GM13977 (cell line): ENCODE results near the gene BRINP1.

Experiments used
- DNase-seq: peaks from one replicate; pipeline ENCODE4 v3.0.0; 2012; ENCODE audit warnings: low spot score
- in situ Hi-C: fragments of 300-500 bp; cut with MboI; formaldehyde crosslinking; loops from one replicate; pipeline ENCODE4 v1.12.0; 2022; ENCODE audit warnings: low sequenced_read_pairs, low pct_unique_long_range_greater_than_20kb, mixed read lengths, inconsistent platforms; ENCODE audit not compliant: unreplicated experiment
- TF ChIP-seq, protein P1 (sequence below): IDR thresholded peaks from 2 replicates; pipeline ENCODE4 v1.5.1; 2012; ENCODE audit warnings: mild to moderate bottlenecking, control low read depth; ENCODE audit not compliant: insufficient read depth; ENCODE audit errors: extremely low read depth, missing control alignments

BRINP1 gene

DNA sequence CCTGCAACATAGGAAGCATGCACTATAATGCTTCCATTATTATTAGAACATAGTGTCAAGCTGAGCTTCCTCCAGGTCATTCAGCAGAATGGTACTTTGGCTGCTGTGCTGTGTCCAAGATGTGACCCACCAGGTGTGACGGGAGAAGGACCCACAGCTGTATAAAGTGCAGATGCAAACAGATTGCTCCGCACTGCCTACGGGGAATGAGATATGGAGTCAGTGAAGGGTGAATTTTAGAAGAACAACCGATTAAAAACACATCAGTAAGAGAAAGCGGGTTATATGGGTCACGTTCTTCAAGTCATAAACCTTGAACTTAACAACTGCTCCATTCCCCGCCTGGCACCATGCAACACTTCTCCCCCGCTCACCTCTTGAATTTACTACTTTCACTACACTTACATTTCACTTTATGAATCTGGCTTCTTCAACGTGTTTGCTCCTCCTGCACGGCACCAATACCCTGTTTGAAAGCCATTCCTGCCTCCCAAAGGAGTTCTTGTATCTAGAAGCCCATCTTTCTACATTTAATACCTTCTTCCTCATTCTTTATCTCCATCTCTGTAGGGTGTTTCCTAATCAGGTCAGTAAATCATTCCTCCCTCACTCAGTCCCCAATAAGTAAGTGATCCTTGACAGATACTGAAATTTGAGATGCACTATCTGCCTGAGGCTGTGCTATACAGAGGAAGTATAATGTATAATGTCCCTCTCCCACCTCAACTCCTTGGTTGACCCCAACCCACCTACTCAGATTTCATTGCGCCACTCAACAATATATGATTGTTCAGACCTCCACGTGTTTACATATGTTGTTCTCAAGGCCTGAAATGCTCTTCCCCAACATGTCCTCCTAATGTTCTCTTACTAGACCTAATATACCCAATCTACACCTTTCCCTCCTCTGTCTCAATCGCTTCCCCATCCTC is 25.9 kb downstream of the BRINP1 start:
- TF ChIP-seq, protein P1, sequence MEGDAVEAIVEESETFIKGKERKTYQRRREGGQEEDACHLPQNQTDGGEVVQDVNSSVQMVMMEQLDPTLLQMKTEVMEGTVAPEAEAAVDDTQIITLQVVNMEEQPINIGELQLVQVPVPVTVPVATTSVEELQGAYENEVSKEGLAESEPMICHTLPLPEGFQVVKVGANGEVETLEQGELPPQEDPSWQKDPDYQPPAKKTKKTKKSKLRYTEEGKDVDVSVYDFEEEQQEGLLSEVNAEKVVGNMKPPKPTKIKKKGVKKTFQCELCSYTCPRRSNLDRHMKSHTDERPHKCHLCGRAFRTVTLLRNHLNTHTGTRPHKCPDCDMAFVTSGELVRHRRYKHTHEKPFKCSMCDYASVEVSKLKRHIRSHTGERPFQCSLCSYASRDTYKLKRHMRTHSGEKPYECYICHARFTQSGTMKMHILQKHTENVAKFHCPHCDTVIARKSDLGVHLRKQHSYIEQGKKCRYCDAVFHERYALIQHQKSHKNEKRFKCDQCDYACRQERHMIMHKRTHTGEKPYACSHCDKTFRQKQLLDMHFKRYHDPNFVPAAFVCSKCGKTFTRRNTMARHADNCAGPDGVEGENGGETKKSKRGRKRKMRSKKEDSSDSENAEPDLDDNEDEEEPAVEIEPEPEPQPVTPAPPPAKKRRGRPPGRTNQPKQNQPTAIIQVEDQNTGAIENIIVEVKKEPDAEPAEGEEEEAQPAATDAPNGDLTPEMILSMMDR, result no peak
- DNase-seq, result no peak
- in situ Hi-C loops, result no loop called here

DNA sequence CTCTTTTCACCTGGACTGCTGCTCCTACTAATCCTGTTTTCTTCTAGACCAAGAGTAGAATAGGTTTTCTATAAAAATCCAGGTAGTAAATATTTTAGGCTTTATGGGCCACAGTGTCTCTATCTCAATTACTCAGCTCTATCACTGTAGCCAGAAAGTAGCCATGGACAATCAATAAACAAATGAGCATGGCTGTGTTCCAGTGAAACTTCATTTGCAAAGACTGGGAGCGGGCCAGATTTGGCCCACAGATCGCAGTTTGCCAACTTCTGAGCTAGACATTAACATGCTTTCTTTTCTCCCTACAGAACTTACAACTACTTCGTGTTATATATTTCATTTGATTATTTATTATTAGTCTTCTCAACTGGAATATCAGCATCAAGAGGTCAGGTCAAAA is 30.2 kb downstream of the BRINP1 start:
- DNase-seq, result no peak
- in situ Hi-C loops, result no loop called here
- TF ChIP-seq, protein P1, result no peak

DNA sequence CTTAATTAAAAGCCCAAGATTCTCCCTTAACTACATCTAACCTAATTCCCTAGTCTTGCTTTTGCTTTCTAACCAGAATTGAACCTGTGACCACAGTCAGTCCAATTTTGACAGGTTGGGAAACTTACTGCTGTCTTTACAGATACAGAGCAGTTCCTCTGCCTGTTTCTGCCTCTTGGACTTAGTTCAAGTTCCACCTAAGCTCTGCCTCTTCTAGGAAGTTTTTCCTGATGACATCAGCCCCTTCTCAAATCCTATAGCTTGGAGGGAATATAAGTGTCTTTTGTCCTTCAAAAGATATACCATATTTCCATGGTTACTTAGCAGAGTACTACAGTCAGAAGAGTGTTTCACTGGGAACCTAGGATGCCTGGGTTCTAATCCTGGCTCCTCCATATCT is 31.7 kb downstream of the BRINP1 start:
- no peak for DNase-seq
- in situ Hi-C loops, result no loop called here

DNA sequence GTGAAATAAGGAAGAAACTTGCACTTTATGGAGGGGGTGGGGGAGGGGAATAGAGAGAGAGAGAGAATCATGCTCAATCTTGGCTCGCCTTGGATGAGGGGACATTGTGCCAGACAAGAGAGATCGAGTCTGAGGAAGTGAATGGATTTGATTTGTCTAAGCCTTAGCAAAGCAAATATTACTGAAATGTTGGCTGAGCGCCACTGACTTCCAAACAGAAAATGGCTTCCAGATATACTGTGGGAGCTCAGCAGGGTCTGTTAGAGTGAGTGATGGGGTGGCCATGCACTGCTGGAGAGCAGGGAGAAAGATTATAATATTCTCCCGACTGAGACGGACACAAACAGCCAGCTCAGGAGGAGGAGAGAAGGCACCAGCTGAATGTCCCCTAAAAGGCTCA is 34.5 kb downstream of the BRINP1 start:
- TF ChIP-seq, protein P1, result no peak
- in situ Hi-C loops, result no loop called here
- DNase-seq, result no peak

More for the DNA sequence above, 31.7 kb downstream of the BRINP1 start:
- TF ChIP-seq, protein P1, result no peak

DNA sequence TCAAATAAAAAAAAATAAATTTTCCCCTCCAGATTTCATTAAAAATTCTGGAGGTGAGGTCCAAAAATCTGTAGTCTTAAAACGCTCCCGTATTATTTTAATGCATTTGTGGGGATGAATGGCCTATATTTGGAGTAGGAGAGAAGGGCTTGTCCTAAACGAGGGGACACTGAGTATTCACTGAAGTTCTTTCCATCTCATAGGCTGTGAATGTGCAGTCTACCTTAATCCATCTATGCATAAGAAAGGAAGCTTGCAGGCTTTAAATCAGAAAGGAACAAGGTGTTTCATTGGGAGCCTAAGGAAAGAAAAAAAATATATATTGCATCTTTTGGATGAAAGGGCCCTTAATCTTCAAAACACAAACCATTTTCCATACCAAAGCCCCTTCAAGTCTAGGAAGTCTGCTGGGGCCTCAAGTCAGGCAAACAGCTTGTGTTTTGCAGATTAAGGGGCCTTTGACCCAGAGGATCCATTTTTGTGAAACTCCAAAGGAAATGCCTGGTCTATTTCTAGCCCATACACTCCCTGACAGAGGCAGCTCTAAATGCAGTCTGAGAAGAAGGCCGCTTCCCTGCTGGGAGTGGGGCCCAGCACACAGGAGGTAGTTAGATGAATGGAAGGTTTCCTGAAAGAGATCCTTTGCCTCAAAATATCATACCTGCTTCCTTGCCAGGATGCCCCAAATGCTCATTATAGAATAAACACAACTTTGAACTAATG is 35.6 kb downstream of the BRINP1 start:
- no peak for DNase-seq
- in situ Hi-C loops, result no loop called here

DNA sequence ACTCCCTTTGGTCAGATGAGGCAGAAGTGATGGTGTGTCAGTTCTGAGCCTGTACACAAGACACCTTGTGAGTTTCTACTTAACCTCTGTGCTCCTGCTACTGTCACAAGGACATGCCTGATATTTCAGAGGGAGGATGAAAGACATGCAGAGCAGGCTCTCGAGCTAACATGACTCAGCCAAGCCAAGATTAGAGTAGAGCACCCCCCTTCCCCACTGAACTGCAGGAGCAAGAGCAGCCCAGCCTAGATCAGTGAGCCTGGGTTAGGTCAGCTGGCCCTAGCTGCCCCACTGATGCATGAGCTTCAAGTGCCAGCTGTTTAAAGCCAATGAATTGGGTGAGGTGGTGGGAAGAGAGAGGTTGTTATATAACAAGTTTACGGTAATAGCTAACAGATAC is 36.7 kb downstream of the BRINP1 start:
- DNase-seq, result no peak
- TF ChIP-seq, protein P1, result no peak
- in situ Hi-C loops, result no loop called here

More for the DNA sequence above, 35.6 kb downstream of the BRINP1 start:
- TF ChIP-seq, protein P1, result no peak
